Mammary microvascular endothelial cell (primary cell): ENCODE measurements around the gene BTG4. TPM values are rescaled to one million over a fixed set of nuclear protein-coding genes. Genes with fewer than 3 reads are reported as not detected.

Experiments used
- total RNA-seq: library from RNA; depleted of rRNA; stranded (reverse); fragments of >200 nt; gene quantifications from 2 replicates; pipeline ENCODE4 v1.2.3, GENCODE V29; 2015

Gene BTG4
- total RNA-seq = not detected in 2 replicates

GRCh38 chr11:111512296-111513239, at the start of gene BTG4:
BTG4 (minus strand) TSS chr11:111512386; CDS start chr11:111498776, 13,610 bp downstream.

GRCh38 chr11:111540114-111540936, 28.1 kb upstream of the BTG4 start, which contains the start of gene LAYN:
LAYN (plus strand) TSS chr11:111540720; CDS start chr11:111540844, 124 bp downstream.

GRCh38 chr11:111514216-111515031, 2.2 kb upstream of the BTG4 start, which contains the start of gene HOATZ:
HOATZ (plus strand) TSS chr11:111514778; CDS start chr11:111514785, 7 bp downstream.

Other genes with a start within 250 kb of the BTG4 start
- not detected in 2 replicates for gene POU2AF3, start 213.8 kb downstream of the BTG4 start, total RNA-seq
- gene POU2AF1, start 133.1 kb downstream of the BTG4 start, total RNA-seq = not detected in 2 replicates
- not detected in 2 replicates for gene HOATZ, start 2.4 kb upstream of the BTG4 start, total RNA-seq
- gene LAYN, start 28.3 kb upstream of the BTG4 start, total RNA-seq = 19.8 and 25.3 TPM in 2 replicates
- 5.8 and 6.8 TPM in 2 replicates for gene SIK2, start 90.1 kb upstream of the BTG4 start, total RNA-seq